T-helper 2 cell (primary cell): Measurements from ENCODE around the gene PYGB.
"Not testable (repeated sequence)": the region's sequence is repeated elsewhere in the genome, so short reads cannot be mapped to it uniquely, and the experiment has no call there.

Experiments
- DNase-seq, 5 experiments: peaks; one replicate each; pipeline versions ENCODE4 v3.0.0 to v3.0.0-alpha.2; 2012 to 2022

The PYGB gene

DNA sequence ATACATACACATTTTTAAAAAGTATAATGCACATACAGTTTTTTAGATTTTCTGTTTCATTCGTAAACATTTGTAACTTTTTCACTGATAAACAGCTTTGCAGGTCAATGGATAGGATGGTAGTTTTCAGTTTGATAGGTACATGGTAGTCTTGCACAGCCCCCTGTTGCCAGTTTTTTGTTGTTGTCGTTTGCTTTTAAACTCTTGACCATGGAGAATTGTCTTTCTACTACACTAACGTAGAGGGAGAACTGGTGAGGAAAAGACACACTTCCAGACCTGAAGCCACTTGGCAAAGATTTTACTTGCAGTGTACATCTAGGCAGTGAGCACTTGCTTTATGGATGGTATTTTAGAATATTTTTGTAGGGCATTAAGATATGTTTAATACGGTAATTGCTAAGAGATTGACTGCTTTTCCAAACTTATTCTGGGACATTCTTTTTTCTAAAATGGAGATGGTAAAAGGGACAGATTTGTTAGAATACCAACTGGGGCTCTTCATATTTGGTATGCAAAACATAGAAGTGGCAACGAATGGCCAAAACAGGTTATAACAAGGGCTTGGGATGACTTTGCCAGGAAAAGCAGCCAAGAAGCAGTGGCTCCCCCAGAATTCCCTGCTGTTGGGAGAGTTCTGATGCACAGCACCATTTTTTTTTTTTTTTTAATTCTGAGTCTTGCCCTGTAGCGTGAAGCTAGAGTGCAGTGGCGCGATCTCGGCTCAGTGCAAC, 1.5 kb downstream of the PYGB start:
- DNase-seq = no peak

DNA sequence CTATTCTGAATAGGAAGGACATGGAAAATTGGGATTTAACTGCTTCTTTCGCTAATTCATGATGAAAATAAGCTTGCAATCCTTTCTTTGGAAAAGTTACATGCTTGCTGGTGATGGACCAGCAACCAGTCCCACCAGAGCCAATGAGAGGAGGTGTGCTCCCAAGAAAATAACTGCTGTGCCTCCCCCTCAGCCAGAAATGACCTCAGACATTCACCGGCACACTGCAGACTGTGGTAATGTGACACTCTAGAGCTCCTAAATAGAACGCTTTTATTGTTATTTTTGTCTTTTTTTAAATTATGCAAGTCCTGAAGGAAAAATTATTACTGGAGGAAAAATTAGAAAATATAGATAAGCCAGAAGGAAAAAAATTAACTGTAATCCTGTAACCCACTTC, 2.6 kb downstream of the PYGB start:
- DNase-seq = no peak

DNA sequence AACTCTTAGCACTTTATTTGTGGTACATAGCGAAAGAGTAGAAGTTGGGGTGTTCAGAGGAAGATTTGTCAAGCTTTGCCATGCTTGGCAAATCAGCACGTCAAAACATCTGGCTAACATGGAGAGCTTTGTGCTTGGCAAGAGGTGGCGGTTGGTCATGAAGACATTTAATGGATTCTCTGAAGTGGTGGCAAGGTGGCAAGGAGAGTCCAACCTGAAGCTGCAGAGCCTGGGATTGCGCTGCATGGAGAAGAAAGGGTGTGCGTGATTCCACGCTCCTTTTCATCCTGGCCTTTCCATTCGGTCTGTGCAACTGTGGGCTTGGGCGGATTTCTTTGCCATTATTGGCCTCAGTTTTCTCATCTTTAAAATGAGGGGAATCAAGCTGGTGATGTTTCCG, 3.1 kb downstream of the PYGB start:
- DNase-seq = no peak

DNA sequence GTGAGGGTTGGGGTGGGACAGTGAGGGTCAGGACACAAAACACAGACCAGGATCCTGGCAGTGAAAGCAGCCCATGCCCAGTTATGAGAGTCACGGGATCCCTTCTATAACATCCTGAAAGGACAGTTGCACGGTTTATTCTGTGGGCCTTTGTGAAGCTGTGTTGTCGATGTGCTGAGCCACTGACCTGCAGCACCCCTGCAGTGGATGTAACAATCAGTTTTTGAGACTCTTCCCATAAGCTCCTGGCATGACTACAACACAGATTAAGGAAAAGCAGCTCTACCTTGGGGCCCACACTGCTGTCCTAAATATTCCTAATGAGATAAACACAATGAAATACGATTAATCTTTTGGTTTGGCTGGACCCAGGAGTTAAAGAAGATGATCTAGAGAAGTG, 3.7 kb downstream of the PYGB start:
- DNase-seq = no peak

DNA sequence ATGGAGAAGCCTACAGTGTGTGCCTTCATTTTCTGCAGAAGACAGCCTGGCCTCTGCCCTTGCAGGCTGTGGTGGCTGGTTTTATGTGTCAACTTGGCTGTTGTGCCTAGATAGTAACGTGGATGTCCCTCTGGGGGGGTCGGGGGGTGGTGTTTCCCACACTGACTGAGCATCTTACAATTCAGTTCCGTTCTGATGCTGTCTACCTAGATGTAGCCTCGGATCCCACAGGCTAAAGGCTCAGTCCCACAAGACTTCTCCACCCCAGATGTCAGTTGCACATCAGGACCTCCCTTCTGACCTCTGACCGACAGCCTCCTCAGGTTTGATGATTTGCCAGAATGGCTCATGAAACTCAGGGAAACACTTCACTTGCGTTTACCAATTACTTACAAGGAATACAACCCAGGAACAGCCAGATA, 4.4 kb downstream of the PYGB start:
- no peak for DNase-seq

DNA sequence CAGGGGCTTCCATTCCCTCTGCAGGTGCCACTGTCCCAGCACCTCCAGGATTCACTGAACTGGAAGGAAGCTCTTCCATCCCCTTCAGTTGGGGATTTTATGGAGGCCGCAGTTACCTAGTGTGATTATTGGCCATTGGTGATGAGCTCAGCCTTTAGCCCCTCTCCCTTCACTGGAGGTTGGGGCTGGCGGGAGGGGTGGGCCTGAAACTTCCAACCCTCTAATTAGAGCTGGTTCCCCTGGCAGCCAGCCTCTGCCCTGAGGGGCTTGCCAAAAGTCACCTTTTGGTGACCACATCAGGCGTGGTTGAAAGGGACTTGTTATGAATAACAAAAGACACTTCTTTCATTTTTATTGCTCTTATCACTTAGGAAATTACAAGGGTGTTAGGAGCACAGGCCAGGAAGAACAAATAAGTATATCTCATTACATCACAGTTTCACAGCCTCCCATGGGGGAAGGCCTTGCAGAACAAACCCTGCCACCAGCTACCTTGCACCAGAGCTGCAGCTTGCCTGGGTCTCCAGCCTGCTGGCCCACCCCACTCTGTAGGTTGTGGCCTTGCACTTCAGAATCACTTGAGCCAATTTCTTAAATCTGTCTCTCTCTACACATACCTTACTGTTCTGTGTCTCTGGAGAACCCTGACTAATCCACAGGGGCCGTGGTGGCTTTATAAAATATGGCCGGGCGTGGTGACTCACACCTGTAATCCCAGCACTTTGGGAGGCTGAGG, 5.0 kb downstream of the PYGB start:
- DNase-seq = no peak

DNA sequence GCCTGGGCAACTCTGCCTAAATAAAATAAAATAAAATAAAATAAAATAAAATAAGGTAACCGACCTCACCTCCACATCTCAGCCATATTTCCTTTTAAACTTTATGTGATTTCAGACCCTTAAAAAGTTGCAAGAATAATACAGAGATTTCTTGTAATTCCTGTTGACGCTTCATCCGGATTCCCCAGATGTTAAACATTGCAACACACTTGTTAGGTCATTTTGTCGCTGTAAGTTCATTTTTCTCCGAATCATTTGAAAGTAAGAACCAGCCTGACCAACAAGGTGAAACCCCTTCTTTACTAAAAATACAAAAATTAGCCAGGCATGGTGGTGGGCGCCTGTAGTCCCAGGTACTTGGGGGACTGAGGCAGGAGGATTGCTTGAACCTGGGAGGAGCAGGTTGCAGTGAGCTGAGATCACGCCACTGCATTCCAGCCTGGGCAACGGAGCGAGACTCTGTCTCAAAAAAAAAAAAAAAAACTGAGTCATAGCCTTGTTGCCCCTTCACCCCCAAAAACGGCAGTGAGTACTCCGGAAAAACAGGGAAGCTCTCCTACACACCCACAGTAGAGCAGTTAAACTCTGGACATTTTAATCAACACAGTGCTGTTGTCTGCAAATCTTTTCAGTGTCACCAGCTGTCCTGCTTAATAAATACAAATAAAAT, 5.9 kb downstream of the PYGB start:
- no peak for DNase-seq

DNA sequence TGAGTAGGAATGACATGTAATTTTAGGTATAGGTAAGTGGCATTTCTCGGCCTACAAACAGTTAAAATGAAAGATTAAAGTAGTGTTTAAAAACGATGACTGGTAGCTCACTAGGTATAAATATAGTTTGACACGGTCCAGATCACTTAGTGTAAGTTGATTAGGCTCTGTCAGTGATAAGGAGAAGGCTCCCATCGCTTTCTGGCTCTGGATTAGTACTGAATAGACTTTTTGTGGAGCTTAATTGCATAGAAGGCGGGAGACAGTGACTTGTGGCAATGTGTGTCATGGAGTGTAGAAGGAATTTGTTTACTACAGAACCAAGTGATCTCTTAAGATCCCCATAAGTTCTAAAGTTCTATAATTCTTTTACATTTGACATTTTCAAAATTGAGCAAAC, 6.7 kb downstream of the PYGB start:
- no peak for DNase-seq

DNA sequence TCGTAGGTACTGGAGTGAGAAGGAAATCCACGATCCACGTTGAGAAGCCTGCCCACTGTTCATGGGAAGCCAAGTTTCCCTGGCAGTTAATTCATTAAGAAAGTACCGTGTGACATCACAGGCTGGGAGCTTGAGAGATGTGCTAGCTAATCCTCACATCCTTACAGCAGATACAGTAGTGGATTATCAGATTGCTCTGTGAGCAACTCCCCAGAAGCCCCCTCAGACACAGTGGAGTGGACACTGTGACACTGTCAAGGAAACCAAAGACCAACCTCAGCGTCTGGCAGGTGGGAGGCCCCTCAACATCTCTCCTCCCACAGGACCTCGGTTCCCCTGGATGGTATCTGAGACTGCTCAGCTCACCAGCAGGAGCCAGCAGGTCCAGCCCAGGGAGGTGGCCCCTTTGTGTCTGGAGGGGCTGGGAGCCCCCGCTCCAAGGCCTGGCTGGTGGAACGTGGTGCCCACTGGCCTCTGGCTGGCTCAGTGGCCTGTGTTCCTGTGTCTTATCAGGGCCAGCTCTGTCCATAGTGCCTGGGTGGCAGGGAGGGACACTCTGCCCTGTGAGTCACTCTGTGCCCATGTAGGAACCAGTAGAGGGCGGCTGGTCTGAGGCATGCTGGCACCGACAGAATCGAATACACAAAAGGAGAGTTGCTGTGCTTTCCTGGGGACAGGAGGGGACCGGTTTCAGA, 7.2 kb downstream of the PYGB start:
- DNase-seq = no peak

DNA sequence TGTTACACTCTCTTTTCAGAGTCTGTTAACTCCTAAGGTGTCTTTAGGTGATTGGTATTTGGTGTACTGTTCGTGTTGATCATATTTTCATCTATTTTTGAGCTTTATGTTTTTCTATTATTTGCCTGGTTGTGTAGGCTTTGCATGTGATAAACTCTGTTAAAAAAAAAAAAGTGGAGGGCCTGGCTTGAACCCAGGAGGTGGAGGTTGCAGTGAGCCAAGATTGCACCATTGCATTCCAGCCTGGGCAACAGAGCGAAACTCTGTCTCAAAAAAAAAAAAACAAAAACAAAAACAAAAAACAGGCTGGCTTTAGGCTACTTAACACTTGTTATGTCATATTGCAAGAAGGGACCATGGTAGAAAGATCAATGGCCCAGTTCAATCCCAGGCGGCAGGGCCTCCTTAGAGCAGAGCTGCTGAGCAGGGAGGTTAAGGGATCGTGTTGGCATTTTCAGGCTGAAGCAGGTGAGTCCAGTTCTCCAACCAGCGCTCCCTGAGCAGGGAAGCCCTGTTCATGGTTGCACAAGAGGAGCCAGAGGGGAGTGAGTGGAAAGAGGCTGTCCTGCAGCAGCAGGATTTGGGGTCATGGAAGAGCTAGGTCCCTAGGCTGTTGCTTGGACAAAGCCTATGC, 8.5 kb downstream of the PYGB start:
- DNase-seq = no peak

DNA sequence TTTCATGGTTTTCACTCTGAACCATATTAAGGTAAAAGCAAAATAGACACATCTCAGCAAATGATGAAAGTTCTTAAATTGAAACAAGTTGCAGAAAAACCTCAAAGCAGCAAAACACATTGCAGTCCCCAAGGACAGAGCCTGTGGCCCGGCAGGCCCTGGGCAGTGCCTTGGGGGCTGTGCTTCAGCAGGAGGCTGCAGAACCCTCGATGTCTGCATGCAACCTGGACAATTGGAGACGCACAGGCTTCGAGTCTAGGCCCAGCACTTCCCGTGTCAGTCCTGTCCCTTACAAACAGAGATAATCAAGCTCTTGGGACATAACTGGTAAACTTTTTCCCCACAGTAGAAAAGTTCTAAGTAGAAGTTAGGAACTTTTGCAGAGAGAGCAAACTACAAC, 9.2 kb downstream of the PYGB start:
- no peak for DNase-seq

DNA sequence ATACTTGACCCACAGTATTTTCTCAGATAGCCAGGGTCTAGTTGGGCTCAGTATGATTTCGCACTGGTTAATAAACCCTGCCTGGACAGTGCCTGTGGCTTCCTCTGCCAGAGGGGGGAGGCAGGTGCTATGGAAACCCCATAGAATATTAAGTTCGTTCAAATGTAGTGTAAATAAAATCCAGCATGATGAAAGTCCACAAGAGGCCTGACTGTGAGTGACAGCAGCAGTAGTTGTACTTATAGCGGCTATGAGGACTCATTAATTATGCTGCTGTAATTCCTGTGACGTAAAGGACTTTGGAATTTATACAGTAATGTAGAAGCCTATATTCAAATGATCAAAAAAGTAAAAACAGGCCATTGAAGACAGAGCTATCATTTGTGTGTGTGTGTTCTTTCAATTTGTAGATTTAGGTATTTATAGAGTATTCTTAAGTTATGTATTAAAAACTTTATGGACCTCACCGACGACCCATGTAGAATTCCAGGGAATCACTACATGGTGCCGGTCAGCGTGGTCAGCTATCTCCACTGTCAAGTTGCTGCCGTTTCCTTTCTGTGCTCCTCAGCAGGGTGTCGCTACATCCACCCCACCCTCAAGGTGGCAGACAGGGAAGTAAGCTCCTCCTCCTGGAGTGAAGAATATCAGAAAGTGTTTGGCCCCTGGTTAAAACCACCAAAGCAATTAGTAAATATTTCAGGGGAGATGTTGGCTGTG, 10.0 kb downstream of the PYGB start:
- no peak for DNase-seq

DNA sequence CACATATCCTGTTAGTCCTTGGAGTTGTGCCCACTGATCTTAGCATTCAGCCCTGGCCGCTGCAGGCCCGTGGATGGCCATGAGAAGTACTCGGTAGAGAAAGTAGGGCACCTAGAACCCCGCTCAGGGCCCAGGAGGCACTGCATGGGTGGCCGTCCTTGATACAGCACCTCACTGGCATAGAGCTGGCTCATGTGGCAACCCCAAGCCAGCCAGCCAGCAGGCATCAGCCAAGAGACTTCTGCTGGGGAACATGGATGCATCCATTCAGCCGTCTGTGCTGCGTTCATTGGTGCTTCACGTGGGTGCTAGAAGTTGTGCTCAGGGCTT, 10.6 kb downstream of the PYGB start:
- DNase-seq = no peak

DNA sequence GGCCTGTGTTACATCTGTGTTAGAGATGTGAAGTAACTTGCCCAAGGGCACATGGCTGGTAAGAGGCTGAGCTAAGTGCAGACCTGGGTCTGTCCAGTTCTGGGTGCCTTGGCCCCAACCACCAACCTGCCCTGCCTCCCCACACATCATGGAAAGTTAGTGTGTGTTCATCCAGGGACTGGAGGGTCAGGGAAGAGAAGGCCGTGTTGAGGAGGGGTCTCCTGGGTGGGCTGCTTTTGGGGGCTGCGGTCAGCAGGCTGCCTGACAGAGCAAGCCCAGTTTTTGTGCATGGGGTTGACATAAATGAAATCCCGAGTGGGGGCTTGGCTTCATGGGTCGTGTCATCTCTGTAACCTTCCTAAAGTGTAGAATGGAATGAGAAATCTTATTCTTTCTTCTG, 10.9 kb downstream of the PYGB start:
- no peak for DNase-seq

DNA sequence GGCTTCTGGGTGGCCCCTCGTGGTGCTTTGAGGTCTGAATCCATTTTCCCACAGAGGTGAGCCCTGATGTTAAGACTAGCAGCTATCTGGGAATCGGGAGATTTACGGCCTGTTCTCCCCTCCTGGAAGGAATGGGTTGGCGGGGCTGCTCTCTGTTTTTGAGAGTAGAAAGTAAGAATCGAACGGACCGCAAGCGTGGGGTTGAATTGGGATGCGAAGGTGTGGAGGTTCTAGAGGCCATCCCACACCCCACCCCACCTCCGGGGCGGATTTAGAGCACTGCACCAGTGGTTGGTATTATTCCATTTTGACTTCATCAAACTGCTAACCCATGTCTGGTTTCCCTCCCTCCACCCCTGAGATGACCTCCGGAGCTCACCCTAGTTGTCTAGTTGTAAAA, 11.5 kb downstream of the PYGB start:
- DNase-seq = no peak

DNA sequence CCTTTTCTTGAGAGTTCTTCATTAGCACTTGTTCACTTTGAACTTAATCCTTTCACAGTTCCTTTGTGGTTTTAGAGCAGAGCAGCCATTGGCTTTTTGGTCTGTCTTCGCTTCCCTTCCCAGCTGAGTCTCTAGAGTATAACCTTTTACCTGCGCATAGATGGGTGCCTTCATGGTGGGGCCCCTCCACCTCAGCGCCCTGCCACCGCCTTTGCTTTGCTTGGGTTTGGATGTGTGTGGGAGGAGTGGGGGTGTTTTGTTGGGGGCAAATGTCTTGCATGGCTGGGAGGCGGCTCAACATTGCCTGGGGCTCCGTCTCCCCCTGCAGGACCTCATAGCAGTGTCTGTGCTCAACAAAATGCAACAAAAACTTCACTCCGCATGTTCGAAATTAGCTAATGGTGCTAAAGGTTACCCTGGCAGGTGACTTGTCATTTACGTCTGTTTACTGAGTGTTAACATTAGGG, 11.9 kb downstream of the PYGB start:
- DNase-seq = no peak

DNA sequence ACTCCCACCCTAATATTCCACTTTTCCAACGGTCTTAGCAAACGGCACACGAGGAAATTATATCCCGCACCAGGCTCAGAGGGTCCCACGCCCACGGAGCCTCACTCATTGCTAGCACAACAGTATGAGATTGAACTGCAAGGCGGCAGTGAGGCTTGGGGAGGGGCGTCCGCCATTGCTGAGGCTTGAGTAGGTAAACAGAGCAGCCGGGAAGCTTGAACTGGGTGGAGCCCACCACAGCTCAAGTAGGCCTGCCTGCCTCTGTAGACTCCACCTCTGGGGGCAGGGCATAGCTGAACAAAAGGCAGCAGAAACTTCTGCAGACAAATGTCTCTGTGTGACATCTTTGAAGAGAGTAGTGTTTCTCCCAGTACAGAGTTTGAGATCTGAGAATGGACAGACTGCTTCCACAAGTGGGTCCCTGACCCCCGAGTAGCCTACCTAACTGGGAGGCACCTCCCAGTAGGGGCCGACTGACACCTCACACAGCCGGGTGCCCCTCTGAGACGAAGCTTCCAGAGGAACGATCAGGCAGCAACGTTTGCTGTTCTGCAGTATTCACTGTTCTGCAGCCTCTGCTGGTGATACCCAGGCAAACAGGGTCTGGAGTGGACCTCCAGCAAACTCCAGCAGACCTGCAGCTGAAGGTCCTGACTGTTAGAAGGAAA, 13.0 kb downstream of the PYGB start:
- DNase-seq = not testable (repeated sequence)

DNA sequence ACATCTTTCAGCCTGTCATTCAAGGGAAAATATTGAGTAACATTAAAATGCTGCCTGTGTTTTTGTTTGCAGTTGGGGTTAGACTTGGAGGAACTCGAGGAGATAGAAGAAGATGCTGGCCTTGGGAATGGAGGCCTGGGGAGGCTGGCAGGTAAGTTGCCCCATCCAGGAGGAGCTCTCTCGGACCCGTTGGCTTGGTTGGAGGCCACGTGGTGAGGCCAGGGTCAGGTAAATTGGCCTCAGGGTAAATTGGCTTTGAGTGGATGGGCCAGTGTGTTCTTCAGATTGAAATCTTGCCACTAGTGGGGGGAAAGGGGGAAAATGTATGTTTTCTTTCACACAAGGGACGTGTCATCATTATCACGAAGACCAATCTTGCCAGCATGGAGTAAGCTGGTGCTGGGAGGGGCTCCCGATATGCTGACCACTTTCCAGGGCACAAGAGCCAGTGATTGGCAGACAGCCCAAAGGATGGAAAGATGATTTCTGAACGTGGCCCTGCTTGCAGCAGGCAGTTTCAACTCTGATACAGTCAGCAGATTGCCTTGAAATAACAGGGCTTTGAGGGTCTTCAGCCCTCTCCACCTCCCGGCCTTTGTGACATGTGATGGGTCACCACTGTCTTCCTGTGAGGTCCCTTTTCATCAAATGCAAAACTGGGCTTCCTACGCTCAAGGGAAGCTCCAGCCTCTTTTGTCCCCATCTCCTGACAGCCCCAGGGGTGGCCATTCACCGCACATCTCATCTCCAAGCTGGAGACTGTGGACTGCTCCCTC, 21.4 kb downstream of the PYGB start:
- no peak for DNase-seq

DNA sequence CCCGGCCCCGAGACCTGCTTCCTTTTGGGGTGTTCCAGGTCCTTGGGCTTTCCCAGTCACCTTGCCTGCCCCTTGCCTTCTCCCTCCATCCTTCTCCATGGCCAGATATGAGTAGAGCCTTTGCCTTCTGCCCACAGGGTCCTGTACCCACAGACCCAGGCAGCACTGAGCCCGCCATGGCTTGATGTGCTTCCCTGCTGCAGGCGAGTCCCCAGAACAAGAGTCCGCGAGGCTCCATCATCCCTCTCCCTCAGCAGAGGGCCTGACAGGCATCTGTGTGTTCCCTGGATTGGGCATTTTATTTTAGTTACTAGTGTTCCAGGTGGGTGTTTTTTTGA, 21.9 kb downstream of the PYGB start:
- DNase-seq = no peak

DNA sequence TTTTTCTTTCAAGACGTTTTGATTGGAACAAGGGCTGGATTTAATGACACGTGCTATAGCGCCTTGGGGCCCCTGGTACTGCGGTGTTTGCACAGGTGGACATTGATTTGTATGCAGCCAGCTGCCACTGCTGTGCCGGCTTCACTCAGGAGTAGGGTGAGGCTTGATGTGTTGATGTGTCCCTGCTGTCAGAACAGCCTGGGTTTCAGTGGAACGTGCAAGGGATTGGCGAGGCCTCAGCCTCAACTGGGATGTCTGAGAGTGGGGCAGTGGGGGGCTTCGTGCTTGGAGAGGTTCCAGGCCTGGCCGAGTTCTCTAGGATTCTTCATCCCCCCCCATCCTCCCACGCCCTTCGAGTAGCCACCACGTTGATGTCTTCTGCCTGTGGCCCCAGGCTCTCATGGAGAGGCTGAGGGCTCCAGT, 23.0 kb downstream of the PYGB start:
- no peak for DNase-seq
